ENCODE measurements around the gene CBR1. TPM values are rescaled to one million over a fixed set of nuclear protein-coding genes. Genes with fewer than 3 reads are reported as not detected.
"Not testable (repeated sequence)": the region's sequence is repeated elsewhere in the genome, so short reads cannot be mapped to it uniquely, and the experiment has no call there.

Gene CBR1
- total RNA-seq, 8 experiments from 2014 or later: 7.9 to 58.6 (median 23.3) TPM

DNA sequence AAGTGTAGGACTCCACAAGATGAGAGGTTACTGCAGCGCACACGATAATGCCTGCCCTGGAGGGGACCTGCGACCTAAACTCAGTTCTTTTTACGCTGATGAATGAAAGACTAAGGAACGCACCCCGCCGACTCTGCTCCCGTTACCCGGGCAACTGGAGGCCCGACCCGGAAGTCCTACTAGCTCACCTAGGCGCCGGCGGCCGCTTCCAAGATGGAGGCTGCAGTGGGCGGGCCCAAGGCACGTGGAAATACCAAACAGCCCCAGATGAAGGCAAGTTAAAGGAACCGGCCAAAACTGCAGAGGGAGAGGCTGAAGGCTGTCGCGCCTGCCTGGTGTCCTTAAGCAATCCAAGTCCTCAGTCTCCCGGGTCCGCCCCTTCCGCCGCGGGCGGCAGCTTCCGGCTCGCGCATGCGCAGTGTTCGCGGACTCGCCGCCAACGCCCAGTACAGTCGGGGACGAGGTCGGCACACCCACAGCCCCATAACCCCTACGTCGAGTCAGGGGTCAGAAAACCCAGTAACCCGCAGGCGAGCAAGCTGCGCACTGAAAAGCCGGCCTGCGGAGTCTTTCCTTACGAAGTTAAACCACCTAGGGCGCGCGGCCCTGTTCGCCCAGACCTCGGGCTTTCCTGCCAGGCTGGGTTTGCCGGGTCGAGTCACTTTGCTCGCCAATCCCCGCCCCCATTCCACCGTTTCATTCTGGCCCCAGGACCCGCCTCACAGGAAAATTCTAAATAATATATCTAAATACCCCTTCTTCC is 9.5 kb upstream of the CBR1 start, which contains the start of gene SETD4:
Gene SETD4, minus strand, starts transcription at position 368 of the 763 bp plus-strand sequence. CDS start 1,638 bp downstream, outside the sequence.
- WGBS, 10 experiments: 0 to 20% (median 2%) methylated on average over 1 to 23 of the region's 57 CpGs; no CpG with 5 or more reads in 5 of the 10 experiments
- Histone ChIP-seq H3K4me1 (replicated peaks in 1 of 2) (peaks cover 5 to 11% of the 10 kb centered on the region in 2 donors), H3K4me3 (peak within 1 kb of the TSS; percentile 48 to 80 (median 63)), H3K27ac (peak within 1 kb of the TSS; percentile 83 to 89)
- in situ Hi-C loops (cut with MboI; ENCODE audit: low pct_unique_long_range_greater_than_20kb in 2 of 9, low sequenced_read_pairs in 9 of 9, unreplicated experiment in 9 of 9): no loop called here
- ATAC-seq (replicated peaks in 6 of 8): peak; percentile 77 to 93 (median 90)

DNA sequence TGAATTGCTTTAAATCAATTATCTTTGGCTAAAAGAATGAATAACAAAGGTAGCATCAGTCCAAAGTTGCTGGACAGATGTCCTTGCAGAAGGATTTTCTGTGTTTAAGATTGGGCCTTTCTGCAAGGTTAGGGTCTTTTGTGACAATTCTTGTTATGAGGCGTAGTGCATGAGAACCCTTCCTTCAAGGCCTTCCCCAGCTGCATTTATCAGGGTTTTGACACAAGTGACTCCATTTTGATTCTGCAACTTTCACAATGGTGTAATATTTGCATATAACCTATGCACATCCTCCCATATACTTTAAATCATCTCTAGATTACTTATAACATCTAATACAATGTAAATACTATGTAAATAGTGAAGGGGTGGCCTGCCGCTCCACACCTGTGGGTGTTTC is 8.4 kb upstream of the CBR1 start:
- Histone ChIP-seq H3K4me1 (replicated peaks in 1 of 2) (peaks cover 5 to 11% of the 10 kb centered on the region in 2 donors), H3K4me3 (no peak overlapping the region), H3K27ac (no peak overlapping the region)
- no peak for ATAC-seq (replicated peaks in 6 of 8)
- in situ Hi-C loops (cut with MboI; ENCODE audit: low pct_unique_long_range_greater_than_20kb in 2 of 9, low sequenced_read_pairs in 9 of 9, unreplicated experiment in 9 of 9): no loop called here
- WGBS, 10 experiments: 60 to 100% (median 91%) methylated on average over 1 to 2 of the region's 2 CpGs; no CpG with 5 or more reads in 2 of the 10 experiments

DNA sequence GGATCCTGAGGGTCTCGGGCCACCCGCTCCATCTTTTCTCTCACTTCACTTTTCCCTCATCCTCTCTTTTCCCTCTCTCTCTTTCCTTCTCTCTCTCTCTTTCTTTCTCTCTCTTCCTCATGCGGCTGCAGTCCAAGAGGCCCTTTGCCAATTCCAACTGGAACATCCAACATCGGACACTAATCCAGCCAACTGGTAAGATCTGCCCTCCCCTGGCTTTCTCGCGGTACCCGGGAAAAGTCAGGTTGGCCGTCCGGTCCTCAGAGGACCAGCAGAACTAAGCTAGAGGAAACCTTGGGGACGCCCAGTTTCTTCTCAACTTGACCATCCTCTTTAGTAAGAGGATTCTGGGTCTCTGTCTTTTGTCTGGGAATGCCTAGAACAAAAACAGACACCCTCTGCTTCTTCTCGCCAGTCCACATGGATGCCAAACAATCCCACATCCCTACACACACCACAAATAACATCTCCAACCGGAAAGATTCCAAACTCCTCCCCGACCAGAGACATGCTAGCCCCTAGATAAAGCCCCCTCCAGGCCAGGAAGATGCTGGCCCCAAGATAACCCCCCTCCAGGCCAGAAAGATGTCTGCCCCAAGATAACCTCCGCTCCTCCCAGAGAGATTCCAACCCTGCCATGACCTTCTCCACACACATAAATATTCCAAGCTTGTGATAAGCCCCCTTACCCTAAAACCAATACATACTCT is 6.3 kb upstream of the CBR1 start:
- no peak for ATAC-seq (replicated peaks in 6 of 8)
- in situ Hi-C loops (cut with MboI; ENCODE audit: low pct_unique_long_range_greater_than_20kb in 2 of 9, low sequenced_read_pairs in 9 of 9, unreplicated experiment in 9 of 9): no loop called here
- Histone ChIP-seq H3K4me3 (no peak overlapping the region), H3K27ac (no peak overlapping the region), H3K4me1 (replicated peaks in 1 of 2) (peaks cover 5 to 11% of the 10 kb centered on the region in 2 donors)
- 80 to 100% (median 91%) methylated on average over 1 to 12 of the region's 14 CpGs for WGBS, 10 experiments

DNA sequence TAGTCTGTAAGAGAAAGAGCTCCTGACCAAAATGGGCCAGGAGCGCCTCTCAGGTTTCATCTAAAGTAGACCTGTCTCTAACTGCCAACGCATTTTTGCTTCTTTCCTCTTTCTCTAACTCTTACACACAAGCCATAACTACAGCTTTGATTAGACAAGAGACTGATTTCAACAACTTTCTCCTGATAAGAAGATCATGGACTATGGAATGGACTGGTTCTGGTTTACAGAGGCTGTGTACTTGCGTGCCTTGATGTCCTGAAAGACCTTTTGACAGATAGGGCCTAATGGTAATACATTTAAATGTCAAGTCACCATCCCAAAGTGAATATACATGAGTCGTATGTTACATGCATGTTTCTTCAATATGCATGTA is 5.8 kb upstream of the CBR1 start:
- Histone ChIP-seq H3K27ac (no peak overlapping the region), H3K4me3 (no peak overlapping the region), H3K4me1 (replicated peaks in 1 of 2) (peaks cover 3 to 6% of the 10 kb centered on the region in 2 donors)
- 0 to 96% (median 64%) methylated on average over 1 to 4 of the region's 4 CpGs; no CpG with 5 or more reads in 3 of the 10 experiments for WGBS, 10 experiments
- ATAC-seq (replicated peaks in 6 of 8): no peak
- in situ Hi-C loops (cut with MboI; ENCODE audit: low pct_unique_long_range_greater_than_20kb in 2 of 9, low sequenced_read_pairs in 9 of 9, unreplicated experiment in 9 of 9): no loop called here

DNA sequence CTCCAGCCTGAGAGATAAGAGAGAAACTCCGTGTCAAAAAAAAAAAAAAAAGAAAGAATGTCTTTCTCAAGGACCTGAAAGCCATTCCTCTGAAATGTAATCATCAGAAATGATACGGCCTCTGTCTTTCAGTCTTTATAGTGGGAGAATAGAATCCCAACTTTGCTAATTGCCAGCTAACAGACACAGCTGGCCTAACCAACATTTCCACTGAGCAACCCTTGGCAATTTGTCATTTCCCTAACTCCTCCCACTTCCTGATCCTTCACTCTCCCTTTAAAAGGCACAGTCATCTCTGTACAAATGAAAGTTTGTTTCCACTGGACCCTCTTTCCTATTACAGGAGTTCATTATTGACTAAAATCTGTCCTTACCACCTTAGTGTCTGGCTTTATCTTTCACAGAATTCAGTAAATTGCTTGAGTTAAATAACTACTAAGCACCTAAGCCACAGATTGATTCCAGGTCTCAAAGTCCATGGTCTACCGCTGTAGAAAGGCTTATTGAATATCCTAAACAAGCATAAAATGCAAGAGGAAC is 4.3 kb upstream of the CBR1 start:
- ATAC-seq (replicated peaks in 6 of 8): no peak

DNA sequence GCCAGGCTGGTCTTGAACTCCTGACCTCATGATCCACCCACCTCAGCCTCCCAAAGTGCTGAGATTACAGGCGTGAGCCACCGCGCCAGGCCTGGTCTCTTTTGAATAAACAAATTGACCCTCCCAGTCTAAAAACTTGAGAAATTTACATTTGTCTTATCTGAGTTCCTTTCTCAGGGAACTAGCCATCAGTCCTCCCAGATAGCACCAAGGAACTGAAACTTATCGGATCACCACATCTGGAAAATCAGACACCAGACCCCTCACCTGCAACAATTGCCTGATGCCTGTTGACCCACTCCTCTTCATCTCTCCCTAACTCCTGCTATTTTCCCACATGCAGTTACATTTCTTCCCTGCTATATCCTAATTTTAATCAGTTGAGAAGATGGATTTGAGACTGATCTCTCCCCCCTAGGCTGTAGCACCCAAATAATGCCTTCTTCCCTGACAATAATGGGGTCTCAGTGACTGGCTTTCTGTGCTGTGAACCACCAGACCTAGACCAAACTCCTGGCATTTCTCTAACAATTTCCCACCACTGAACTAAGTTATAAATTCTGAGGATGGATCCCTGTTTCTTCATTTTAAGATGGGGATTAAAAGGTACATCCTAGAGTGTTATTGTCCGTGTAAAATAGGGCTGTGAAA is 951 bp upstream of the CBR1 start:
- Histone ChIP-seq H3K27ac (no peak overlapping the region), H3K4me3 (no peak overlapping the region), H3K4me1 (replicated peaks in 1 of 2) (no peaks in the 10 kb centered on the region)
- 25 to 100% (median 92%) methylated on average over 1 to 2 of the region's 5 CpGs; no CpG with 5 or more reads in 3 of the 10 experiments for WGBS, 10 experiments
- in situ Hi-C loops (cut with MboI; ENCODE audit: low pct_unique_long_range_greater_than_20kb in 2 of 9, low sequenced_read_pairs in 9 of 9, unreplicated experiment in 9 of 9): no loop called here
- no peak for ATAC-seq (replicated peaks in 6 of 8)

More for the DNA sequence above, 4.3 kb upstream of the CBR1 start:
- 57 to 100% (median 82%) methylated on average over 1 to 3 of the region's 3 CpGs; no CpG with 5 or more reads in 2 of the 10 experiments for WGBS, 10 experiments
- in situ Hi-C loops (cut with MboI; ENCODE audit: low pct_unique_long_range_greater_than_20kb in 2 of 9, low sequenced_read_pairs in 9 of 9, unreplicated experiment in 9 of 9): no loop called here
- H3K27ac ChIP-seq: no peak overlapping the region
- no peak overlapping the region for H3K4me3 ChIP-seq
- peaks cover 0 to 4% of the 10 kb centered on the region in 2 donors for H3K4me1 ChIP-seq (replicated peaks in 1 of 2)

DNA sequence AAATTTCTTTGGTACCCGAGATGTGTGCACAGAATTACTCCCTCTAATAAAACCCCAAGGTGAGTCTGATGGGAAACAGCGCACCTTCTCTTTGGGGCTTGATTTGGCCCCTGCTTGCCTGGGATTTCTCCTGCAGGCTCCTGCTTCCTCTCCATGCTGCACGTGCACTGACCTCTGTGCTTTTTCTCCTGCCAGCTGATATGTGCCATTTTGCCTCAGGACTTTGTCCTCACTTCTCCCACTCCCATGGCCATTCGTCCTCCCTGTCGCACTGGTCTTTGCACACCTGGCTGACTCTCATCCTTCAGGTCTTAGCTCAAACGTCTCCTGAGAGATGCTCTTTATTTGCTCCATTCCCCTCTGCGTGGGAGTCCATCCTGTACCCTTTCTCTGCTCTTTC is 1.2 kb downstream of the CBR1 start:
- Histone ChIP-seq H3K4me1 (replicated peaks in 1 of 2) (no peaks in the 10 kb centered on the region), H3K4me3 (no peak overlapping the region), H3K27ac (no peak overlapping the region)
- ATAC-seq (replicated peaks in 6 of 8): no peak
- in situ Hi-C loops (cut with MboI; ENCODE audit: low pct_unique_long_range_greater_than_20kb in 2 of 9, low sequenced_read_pairs in 9 of 9, unreplicated experiment in 9 of 9): no loop called here
- 69 to 100% (median 86%) methylated on average over 1 to 4 of the region's 7 CpGs; no CpG with 5 or more reads in 2 of the 10 experiments for WGBS, 10 experiments

DNA sequence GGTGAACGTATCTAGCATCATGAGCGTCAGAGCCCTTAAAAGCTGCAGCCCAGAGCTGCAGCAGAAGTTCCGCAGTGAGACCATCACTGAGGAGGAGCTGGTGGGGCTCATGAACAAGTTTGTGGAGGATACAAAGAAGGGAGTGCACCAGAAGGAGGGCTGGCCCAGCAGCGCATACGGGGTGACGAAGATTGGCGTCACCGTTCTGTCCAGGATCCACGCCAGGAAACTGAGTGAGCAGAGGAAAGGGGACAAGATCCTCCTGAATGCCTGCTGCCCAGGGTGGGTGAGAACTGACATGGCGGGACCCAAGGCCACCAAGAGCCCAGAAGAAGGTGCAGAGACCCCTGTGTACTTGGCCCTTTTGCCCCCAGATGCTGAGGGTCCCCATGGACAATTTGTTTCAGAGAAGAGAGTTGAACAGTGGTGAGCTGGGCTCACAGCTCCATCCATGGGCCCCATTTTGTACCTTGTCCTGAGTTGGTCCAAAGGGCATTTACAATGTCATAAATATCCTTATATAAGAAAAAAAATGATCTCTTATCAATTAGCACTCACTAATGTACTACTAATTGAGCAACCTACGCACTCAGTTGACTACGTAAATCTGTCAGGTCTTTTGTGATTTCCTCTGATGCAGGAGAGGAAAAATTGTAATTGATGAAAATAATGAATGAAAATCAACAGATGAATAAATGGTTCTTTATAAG is 2.8 kb downstream of the CBR1 start:
- WGBS, 10 experiments: 90 to 100% (median 98%) methylated on average over 1 to 7 of the region's 12 CpGs; no CpG with 5 or more reads in 2 of the 10 experiments
- H3K4me1 ChIP-seq (replicated peaks in 1 of 2): no peaks in the 10 kb centered on the region
- H3K27ac ChIP-seq: no peak overlapping the region
- in situ Hi-C loops (cut with MboI; ENCODE audit: low pct_unique_long_range_greater_than_20kb in 2 of 9, low sequenced_read_pairs in 9 of 9, unreplicated experiment in 9 of 9): no loop called here
- H3K4me3 ChIP-seq: no peak overlapping the region
- ATAC-seq (replicated peaks in 6 of 8): no peak

DNA sequence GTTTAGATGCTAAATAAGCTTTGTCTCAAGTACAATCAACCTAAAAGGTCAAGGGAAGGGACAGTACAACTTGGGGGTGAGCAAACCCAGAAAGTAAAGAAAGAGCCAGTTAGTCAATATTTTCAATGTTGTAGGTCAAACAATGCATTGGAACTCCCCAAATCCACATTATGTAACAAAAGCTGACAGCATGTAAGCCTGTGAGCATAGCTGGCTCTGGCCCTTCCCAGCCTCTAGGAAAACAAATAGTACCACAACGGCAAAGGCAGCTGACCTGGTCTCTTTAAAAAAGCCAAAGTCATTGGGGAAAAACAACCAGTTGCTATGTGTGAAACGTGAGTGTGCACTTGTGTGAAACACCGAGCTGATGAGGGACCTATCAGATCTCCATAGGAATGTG is 3.4 kb downstream of the CBR1 start:
- no peak overlapping the region for H3K27ac ChIP-seq
- in situ Hi-C loops (cut with MboI; ENCODE audit: low pct_unique_long_range_greater_than_20kb in 2 of 9, low sequenced_read_pairs in 9 of 9, unreplicated experiment in 9 of 9): no loop called here

DNA sequence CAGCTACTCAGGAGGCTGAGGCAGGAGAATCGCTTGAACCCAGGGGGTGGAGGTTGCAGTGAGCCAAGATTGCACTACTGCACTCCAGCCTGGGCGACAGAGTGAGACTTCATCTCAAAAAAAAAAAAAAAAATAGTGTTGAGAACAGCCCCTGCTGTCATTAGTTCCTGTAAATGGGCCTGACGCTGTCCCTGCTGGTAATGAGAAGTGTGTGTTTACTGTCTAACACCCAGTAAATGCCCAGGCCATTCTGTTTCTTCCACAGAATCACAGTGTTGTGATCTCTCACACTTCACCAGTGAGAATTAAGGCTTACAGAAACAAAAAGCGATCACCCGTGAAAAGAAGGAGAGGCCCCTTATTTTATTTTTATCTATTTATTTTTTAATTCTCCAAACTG is 4.1 kb downstream of the CBR1 start:
- WGBS, 10 experiments: 80 to 100% (median 90%) methylated on average over 1 to 5 of the region's 5 CpGs; no CpG with 5 or more reads in 1 of the 10 experiments
- H3K4me1 ChIP-seq (replicated peaks in 1 of 2); H3K4me3 ChIP-seq; in situ Hi-C loops (cut with MboI; ENCODE audit: low pct_unique_long_range_greater_than_20kb in 2 of 9, low sequenced_read_pairs in 9 of 9, unreplicated experiment in 9 of 9); ATAC-seq (replicated peaks in 6 of 8); H3K27ac ChIP-seq: not testable (repeated sequence)

More for the DNA sequence above, 3.4 kb downstream of the CBR1 start:
- no peak for ATAC-seq (replicated peaks in 6 of 8)
- WGBS, 10 experiments: 23 to 79% (median 70%) methylated on average over 1 to 3 of the region's 3 CpGs; no CpG with 5 or more reads in 3 of the 10 experiments
- Histone ChIP-seq H3K4me3 (no peak overlapping the region), H3K4me1 (replicated peaks in 1 of 2) (no peaks in the 10 kb centered on the region)

DNA sequence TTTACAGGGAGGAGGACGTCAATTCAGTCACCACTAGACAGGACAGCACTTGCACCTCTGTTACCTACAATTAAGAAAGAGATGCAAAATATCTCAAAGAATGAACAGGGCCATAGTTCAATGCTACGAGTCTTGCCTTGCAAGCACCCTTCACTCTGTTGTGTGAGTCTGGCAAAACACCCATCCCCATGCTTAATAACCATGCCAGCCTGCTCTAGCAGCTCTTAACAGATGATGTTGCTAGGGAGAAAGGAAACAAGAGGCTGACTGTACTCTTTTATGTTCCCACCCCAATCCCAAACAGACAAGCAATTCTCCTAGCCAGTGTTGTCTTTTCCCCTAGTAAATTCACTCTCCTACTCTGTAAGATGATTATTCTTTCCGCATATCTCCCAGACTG is 5.3 kb downstream of the CBR1 start:
- no peak overlapping the region for H3K4me3 ChIP-seq
- 20 to 93% (median 80%) methylated on average over 1 to 3 of the region's 3 CpGs; no CpG with 5 or more reads in 1 of the 10 experiments for WGBS, 10 experiments
- no peak overlapping the region for H3K27ac ChIP-seq

DNA sequence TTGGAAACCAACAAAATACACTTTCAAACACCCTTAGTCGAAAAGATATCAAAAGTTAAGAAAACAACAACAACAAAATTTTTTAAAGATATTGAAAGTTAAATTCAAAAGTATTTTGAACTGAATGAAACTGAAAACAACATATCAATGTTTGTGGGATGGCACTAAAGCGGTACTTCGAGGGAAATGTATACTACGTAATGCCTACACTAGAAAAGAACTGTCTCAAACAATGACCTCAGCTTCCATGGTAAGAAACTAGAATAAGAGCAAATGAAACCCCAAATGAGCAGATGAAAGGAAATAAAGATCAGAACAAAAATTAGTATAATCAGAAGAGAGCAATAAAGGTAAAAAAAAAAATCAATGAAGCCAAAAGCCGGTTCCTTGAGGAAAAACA is 6.1 kb downstream of the CBR1 start:
- Histone ChIP-seq H3K27ac (no peak overlapping the region), H3K4me1 (replicated peaks in 1 of 2) (no peaks in the 10 kb centered on the region), H3K4me3 (no peak overlapping the region)
- in situ Hi-C loops (cut with MboI; ENCODE audit: low pct_unique_long_range_greater_than_20kb in 2 of 9, low sequenced_read_pairs in 9 of 9, unreplicated experiment in 9 of 9): no loop called here
- ATAC-seq (replicated peaks in 6 of 8): no peak
- 71 to 97% (median 87%) methylated on average over 1 to 5 of the region's 5 CpGs for WGBS, 10 experiments

More for the DNA sequence above, 5.3 kb downstream of the CBR1 start:
- H3K4me1 ChIP-seq (replicated peaks in 1 of 2): no peaks in the 10 kb centered on the region
- ATAC-seq (replicated peaks in 6 of 8): peak in 4 of 8 experiments; percentile 17 to 52 (median 33)
- in situ Hi-C loops (cut with MboI; ENCODE audit: low pct_unique_long_range_greater_than_20kb in 2 of 9, low sequenced_read_pairs in 9 of 9, unreplicated experiment in 9 of 9): no loop called here

All from motor neuron (in vitro differentiated cells).